ENCODE data around the gene C21orf58.

C21orf58 gene

DNA sequence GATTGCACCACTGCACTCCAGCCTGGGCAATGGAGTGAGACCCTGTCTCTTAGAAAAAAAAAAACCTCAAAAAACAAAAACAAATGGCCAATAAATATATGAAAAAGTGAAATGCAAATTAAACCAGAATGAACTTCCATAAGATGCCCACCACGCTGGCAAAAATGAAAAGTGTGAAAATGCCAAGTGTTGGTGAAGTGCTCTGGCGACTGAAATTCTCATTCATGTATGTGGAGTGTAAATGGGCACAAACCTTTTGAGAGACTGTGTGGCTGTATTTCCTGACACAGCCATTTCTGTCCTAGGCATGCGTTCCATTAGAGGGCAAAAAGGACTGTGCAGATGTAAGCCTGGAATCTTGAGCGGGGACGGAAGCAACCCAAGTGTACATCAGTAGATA, 19.2 kb downstream of the C21orf58 start:
- no peak for DNase-seq (ENCODE audit: extremely low spot score)
- TF ChIP-seq CTCF (IDR thresholded peaks at IDR 0.05; ENCODE audit: control extremely low read depth, extremely low read depth, low read depth, missing control alignments) = no peak
- POLR2A ChIA-PET = no interaction called here
- CTCF ChIA-PET = no interaction called here

DNA sequence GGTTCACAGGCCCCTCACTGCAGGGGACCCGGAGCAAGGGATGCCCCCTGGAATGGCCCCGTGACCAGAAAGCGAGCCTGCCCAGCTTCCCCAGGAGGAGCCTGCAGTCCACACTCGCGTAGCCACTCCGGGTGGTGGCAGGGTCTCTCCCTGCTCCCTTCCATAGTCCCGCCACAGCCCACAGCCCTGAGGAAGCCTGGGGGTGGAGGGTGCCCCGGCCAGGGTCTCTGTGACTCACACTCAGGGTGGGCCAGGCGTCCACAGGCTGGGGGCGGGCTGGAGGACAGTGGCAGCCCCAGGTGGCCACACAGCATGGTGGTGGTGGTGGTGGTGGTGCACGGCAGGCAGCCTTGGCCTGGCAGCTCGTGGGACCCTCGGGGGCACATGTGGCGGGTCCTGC, 21.9 kb downstream of the C21orf58 start:
- TF ChIP-seq CTCF (IDR thresholded peaks at IDR 0.05; ENCODE audit: control extremely low read depth, extremely low read depth, low read depth, missing control alignments) = no peak
- DNase-seq (ENCODE audit: extremely low spot score) = no peak
- ChIA-PET POLR2A (interaction anchor here (0.5 kb wide), 1 partner anchor 76 kb away, joined by 4 read pairs; no protein-coding TSS in a partner anchor), CTCF (interaction anchor here (1.9 kb wide), 1 partner anchor 9 kb away, joined by 7 read pairs; no protein-coding TSS in a partner anchor)

GRCh38 chr21:46299167-46299566, 24.5 kb downstream of the C21orf58 start:
- DNase-seq (ENCODE audit: extremely low spot score) = no peak
- CTCF ChIA-PET = no interaction called here
- POLR2A ChIA-PET = interaction anchor here (0.7 kb wide), 1 partner anchor 45 kb away, joined by 3 read pairs; no protein-coding TSS in a partner anchor
- no peak for TF ChIP-seq CTCF (IDR thresholded peaks at IDR 0.05; ENCODE audit: control extremely low read depth, extremely low read depth, low read depth, missing control alignments)

DNA sequence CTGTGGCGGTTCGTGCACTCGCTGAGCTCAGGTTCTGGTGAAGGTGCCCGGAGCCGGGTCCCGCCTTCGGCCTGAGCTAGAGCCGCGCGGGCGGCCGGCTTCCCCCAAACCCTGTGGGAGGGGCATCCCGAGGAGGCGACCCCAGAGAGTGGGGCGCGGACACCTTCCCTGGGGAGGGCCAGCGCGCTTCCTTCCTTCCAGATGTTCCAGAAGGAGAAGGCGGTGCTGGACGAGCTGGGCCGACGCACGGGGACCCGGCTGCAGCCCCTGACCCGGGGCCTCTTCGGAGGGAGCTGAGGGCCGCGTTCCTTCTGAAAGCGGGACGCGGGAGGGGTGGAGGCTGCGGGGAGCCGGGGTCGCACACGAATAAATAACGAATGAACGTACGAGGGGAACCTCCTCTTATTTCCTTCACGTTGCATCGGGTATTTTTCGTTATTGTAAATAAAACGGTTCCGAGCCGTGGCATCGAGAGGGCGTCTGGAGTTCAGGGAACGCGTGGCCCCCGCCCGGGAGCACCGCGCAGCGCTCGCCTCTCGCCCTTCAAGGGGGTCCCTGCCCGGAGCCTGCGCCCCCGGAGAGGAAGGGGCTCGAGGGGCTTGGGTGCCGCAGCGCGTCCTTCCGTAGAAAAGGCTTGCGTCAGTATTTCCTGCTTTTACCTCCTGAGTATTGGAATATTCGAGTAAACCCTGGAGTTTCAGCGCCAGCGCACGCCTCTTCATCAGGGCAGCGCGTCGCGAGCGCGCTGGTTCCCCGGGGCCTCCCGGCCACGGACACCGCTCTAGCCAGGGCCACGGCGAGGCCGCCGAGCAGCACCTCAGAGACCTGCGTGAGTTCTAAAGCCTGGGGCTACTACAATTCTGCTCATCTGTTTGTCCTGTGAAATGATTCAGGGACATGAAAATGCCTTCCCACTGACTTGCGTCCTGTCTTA, 26.1 kb downstream of the C21orf58 start:
- ChIA-PET POLR2A (no interaction called here), CTCF (interaction anchor here (1.1 to 1.9 kb wide), 2 partner anchors 13 to 28 kb away, joined by 3 to 5 read pairs; a partner anchor contains a TSS)
- TF ChIP-seq CTCF (IDR thresholded peaks at IDR 0.05; ENCODE audit: control extremely low read depth, extremely low read depth, low read depth, missing control alignments) = no peak
- DNase-seq (ENCODE audit: extremely low spot score) = no peak

DNA sequence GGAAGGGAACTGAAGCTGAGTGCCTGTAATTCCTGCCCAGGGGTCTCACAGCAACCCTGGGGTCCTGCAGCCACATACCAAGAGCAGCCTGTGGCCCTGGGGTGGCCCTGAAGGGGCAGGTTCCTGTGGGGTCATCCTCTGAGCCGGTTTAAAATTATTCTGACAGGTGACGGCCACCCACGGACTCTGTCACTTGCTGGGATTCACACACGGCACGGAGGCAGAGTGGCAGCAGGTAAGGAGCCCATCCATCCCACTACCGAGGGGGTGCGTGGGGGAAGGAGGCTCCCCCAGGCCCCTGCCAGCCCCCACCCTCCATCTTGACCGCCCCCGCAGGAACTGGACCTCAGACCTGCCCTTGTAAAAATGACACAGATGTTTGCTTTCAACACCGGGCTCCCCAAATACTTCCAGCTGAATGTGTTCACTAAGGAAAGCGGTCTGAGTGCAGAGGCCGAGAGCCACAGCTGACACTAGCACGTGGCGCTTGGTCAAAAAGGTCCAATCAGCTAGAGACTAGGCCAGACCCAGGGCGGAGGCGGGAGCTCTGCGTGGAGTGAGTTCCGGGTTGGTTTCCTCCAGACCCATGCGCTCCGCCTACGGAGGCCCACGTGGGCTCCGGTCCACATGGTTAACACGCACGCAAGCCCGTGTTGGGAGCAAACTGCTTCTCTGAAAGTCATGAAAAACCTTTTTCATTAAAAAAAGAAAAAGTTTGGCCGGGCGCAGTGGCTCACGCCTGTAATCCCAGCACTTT, 27.5 kb downstream of the C21orf58 start:
- peak; percentile 65 for DNase-seq (ENCODE audit: extremely low spot score)
- CTCF ChIA-PET = interaction anchor here (1.1 to 1.9 kb wide), 4 partner anchors 12 to 101 kb away, joined by 3 to 5 read pairs (median 3); a partner anchor contains a TSS

More for the DNA sequence above, 27.5 kb downstream of the C21orf58 start:
- POLR2A ChIA-PET = interaction anchor here (0.6 kb wide), 1 partner anchor 240 kb away, joined by 3 read pairs; no protein-coding TSS in a partner anchor
- TF ChIP-seq CTCF (IDR thresholded peaks at IDR 0.05; ENCODE audit: control extremely low read depth, extremely low read depth, low read depth, missing control alignments) = no peak

Data from GM10248 (cell line).